ENCODE measurements around the gene GSKIP.
A peak's percentile ranks its signal among the peaks of the same experiment; 100 is the strongest.
"Not testable (repeated sequence)": the region's sequence is repeated elsewhere in the genome, so short reads cannot be mapped to it uniquely, and the experiment has no call there.

GSKIP gene, protein sequence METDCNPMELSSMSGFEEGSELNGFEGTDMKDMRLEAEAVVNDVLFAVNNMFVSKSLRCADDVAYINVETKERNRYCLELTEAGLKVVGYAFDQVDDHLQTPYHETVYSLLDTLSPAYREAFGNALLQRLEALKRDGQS

DNA sequence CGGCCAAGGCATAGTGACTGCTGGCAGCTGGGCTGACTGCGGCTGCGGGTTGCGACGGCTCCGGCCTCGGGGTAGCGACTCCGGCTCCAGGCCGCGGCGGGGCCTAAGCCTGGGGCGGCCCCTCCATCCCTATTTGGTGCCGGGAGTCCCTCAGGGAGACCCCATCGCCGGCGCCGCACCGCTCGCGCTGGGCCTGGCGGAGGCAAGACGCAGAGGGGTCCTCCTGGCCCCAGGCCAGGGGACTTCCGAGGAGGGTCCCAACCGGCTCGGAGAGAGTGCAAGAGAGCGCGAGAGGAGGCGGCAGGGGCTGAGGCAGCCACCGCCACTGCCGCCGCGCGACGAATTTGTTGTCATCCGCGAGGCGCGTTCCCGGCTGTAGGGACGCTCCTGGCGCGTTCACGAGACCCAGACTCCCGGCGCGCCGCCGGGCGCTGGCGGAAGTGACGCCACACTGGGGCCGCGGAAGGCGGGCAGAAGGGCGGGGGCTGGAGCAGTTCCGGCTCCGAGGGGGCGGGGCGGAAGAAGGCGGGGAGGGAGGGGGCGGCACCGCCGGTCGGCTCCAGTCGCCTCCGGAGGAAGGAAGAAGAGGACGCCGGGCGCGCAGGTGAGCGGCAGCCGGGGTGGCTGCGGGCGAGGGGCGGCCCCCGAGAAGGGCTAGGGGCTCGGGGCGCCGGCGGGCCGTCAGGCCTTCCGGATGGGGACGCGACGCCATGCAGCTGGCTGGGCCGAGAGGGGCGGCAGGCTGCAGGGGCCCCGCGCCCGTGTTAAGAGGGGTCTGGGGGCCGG, at the start of gene GSKIP, which contains the start of gene ATG2B:
TSS of gene GSKIP (plus strand) at position 562 of the 786 bp plus-strand sequence. CDS start 18,722 bp downstream, outside the sequence.
TSS of gene ATG2B (minus strand) at position 377 of the 786 bp plus-strand sequence. CDS start at position 12, 365 bp downstream.
- DNase-seq = peak; percentile 95

DNA sequence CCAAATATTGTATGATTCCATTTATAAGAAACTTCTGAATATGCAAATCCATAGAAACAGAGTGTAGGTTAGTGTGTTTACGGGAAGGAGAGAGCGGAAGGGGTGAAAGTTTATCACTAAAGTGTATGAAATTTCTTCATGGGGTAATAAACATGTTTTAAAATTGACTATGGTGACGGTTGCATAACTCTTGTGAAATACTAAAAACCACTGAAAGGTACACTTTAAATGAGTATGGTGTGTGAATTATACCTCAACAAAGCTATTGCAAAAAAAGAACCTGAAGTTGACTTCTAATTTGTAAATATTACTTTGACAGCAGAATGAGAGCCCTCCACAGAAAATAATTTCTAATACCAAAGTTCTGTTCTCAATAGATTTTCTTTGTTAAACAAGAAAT, 47.2 kb upstream of the GSKIP start:
- no peak for DNase-seq

DNA sequence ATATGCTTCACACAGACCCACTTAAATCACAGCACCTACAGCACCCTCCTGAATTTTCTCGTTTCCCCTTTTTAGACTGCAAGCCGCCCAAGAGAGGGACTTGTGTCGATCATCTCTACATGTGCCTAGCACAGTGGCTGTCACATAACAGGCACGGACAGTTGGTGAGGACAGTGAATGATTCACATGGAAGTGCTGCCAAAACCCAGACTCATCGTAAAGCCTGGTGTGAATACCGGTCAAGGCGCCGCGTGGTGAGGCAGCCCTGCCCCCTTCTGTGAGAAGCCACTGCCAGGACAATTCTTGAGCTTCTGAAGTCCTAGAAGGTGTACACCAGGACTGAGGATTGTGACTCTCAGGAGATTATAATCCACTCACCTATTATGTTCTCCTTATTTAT, 44.5 kb upstream of the GSKIP start:
- DNase-seq = no peak

DNA sequence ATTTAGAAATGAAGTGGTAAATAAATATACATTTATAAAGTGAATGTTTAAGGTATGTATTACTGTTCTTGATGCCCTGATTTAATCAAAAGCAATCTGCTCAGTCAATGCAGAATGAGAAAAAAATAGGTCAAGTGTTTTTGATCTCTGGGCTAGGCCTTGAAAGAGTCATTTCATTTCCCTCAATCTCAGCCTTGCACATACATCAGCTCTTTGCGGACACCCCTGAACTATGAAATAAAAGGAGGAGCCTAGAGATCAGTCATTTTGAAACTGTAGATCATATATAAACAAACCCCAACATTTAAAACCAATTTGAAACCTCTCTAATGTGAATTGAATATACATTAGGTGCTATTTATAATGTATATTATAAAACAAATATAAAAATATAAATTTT, 42.7 kb upstream of the GSKIP start:
- DNase-seq = no peak

DNA sequence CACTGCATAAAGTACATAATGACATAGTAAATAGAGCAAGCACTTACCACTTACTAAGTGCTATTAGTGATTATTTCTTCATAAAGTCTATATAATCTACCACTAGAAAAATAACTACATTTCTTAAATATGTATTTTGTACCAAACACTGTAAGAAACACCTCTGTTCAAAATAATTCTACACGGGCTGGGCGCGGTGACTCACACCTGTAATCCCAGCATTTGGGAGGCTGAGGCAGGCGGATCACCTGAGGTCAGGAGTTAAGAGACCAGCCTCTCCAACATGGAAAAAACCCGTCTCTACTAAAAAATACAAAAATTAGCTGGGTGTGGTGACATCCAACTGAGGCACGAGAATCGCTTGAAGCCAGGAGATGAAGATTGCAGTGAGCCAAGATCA, 39.1 kb upstream of the GSKIP start:
- DNase-seq = no peak

DNA sequence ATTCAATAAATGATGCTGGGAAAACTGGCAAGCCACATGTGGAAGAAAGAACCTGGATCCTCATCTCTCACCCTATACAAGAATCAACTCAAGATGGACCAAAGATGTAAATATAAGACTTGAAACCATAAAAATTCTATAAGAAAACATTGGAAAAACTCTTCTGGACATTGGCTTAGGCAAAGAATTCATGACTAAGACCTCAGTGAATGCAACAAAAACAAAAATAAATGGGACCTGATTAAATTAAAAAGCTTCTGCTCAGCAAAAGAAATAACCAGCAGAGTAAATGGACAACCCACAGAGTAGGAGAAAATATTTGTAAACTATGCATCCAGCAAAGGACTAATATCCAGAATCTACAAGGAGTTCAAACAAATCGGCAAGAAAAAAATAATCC, 24.8 kb upstream of the GSKIP start:
- no peak for DNase-seq

DNA sequence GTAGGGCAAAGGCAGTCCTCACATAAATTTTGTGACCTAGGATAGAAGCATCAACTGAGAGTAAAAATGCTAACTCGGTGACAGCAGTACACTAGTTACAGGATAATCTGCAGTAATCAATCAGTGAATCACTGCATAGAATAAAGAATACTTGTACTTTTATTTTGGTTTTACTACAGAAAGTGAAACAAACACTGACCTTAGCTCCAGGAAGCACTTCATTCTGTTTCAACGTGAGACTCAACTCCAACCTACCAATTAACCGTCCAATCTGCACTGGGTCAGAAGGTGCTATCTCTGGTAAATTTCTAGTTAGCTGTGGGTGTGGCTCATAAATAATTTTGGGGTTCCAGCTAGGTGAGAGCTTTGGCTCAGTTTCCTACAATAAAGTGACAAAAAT, 22.0 kb upstream of the GSKIP start:
- DNase-seq = no peak

DNA sequence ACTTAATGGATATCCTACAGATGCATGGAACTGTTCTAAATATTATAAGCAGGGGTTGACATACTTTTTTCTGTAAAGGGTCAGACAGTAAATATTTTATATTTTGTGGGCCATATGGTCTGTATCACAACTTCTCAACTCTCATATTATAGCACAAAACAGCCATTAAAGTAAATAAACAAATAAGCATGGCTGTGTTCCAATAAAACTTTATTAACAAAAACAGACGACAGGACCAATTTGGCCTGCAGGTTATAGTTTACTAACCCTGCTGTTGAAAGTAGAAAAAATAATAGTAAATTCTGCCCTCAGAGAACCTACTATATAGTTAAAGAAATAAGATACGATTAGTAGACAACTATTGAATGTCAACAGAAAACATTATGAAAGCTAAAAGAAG, 17.7 kb upstream of the GSKIP start:
- no peak for DNase-seq

DNA sequence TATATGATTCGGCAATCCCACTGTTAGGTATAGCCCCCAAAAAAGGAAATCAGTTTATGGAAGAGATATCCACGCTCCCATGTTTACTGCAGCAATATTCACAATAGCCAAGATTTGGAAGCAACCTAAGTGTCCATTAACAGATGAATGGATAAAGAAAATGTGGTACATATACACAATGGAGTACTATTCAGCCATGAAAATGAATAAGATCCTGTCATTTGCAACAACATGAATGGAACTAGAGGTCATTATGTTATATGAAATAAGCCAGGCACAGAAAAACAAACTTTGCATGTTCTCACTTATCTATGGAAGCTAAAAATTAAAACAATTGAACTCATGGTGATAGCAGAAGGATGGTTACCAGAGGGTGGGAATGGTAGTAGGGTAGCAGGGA, 15.4 kb upstream of the GSKIP start:
- DNase-seq = not testable (repeated sequence)

DNA sequence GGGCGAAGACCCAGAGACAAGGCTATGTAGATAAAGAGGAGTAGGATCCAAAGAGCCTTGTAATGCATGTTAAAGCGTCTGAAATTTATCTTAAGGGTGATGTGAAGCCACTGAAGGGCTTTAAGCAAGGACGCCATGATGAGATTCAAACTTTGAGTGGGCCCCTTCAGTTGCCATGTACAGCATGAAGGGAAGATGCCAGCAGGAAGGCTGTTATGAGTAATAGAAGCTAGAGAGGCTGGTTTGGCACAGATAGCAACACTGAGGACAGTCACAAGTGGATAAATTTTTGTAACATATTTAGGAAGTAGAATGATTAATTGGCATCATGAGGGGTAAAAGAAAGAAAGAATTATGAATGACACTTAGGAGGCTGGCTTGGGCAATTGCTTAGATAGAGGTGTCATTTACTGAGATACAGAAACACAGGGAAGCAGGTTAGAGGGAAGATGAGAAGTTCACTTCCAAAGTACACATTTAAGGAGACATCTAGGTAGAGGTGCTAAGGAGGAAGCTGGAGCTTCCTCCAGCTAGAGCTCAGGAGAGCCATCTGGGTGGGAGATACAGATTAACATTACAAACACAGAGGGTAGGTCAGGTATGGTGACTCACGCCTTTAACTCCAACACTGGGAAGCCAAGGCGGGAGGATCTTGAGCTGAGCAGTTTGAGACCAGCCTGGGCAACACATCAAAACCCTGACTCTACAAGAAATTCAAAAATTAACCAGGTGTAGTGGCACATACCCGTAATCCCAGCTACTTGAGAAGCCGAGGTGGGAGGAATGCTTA, 13.8 kb upstream of the GSKIP start:
- no peak for DNase-seq

DNA sequence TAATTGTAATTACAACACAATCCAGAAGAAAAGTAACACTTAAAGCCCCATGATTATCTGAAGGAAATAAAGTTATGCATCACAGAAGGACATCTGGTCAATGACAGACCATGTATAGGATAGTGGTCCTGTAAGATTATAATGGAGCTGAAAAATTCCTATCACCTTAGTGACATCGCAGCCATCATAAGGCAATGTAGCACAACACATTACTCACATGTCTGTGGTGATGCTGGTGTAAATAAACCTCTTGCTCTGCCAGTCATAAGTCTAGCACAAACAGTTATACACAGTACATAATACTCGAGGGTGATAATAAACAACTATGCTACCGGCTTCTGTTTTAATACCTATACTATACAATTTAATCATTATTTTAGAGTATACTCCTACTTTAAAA, 11.3 kb upstream of the GSKIP start:
- no peak for DNase-seq

DNA sequence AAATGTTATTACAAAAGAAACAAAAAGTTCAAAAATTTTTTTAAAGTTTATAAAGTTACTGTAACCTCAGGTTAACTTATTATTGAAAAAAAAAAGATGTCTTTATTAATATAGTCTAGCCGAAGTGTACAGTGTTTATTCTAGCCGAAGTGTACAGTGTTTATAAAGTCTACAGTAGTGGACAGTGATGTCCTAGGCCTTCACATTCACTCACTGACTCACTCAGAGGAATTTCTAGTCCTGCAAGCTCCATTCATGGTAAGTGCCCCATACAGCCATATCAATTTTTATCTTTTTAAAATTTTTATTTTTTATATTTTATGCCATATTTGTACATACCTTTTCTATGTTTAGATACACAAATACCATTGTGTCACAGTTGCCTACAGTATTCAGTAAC, 10.6 kb upstream of the GSKIP start:
- no peak for DNase-seq

DNA sequence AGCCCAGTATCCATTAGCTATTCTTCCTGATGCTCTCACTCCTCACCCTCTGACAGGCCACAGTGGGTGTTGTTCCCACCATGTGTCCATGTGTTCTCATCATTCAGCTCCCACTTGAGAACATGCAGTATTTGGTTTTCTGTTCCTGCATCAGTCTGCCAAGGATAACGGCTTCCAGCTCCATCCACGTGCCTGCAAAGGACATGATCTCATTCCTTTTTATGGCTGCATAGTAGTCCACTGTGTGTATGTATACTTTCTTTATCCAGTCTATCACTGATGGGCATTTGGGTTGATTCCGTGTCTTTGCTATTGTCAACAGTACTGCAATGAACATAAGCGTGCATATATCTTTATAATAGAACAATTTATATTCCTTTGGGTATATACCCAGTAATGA, 9.1 kb upstream of the GSKIP start:
- DNase-seq = no peak

DNA sequence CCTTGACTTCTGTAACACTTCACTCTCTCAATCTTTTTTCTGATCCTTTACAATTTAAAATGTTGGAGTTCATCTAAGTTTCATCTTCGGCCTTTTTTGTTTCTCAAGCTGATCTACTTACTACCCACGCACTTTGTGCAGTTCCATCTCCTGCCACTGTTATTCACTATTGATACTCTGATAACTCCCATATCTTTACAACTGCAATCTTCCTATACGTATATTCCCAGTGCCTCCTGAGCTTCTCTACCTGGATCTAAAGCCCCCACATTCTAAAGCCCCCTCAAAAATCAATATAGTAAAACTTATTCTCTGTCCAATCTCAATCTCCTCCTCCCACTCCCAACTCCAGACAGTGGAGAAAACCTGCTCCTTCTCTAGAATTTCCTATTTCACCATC, 6.1 kb upstream of the GSKIP start:
- DNase-seq = peak; percentile 10

DNA sequence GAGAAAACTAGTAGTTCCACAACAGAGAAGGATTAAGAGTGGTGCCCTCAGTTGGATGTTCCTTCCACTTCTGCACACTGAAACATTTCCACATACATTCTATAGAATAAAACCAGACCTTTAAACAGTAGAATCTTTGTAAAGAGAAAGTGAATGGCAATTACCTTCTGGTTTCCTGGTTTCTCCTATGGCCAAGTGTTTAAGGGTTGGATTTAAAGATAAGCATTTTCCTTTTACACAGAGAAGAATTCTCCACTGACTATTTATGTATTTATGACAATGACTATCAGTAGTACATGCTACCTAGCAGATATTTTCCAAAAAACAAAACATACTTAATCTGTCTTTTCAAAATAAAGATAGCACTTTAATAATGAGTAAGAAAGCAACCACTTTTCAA, 3.4 kb upstream of the GSKIP start:
- DNase-seq = no peak

DNA sequence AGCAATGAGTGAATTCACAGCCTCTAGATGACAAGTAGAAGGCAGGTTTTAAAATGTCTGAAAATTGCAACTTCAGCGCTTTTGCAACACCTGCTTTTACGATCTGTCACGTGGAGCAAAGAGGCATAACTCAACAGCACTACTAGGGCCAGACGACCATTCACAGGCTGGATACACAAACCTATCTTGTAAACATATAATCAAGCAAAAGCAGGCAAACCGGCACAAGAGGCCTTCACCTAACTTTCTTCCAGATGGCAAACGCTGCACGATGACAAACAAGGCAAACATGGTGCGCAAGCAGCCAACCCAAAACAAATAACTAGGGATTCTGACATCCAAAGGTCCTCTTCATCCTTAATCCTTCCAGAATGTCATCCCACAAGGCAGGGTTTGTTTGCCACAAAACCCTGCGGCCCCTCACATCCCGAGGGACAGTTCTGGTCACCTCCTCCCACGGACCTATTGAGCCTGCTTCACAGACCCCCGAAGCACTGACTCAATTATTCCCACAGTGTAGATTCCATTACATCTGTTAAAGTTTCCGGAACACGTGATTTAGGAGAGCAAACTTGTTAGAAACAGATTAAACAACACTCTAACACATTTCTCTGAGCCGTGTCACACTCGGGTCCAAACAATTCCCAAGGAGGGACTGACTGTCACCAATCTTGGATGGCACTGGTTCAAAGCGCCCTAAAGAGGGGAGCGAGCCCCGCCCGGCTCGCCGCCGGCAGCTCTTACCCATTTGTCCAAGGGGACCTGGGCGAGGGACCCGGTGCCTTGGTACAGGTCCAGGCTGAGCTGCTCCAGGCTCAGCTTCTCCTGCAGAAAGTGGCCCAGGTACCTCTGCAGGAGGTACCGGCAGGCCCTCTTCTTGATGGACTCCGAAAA, 1.0 kb upstream of the GSKIP start:
- peak; percentile 30 for DNase-seq

DNA sequence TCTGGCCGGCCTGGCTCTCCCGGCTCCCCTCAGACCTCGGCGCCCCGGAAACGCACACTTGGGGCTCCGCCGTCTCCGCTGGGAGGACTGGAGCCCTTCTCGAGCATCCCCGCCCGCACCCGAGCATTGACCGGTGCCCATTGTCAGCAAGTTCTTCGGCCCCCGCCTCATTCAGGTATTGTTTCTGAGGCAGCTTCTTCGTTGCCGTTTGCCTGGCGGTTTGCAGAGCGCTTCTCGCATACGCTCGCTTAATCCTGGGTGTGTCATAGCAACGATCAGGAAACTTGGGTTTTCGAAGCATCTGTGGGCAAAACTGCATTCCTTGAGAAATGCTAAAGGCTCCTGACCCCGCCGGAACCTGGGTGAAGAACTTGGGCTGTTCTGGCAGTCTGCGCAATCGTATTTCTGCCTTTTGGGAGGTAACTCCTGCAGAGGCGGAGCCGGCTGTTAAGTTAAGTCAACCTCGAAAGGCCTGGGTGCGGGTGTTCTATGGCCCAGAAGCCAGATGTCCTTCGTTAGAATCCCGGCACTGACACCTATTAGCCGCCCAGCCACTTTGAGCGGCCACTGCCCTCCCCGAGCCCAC, 518 bp downstream of the GSKIP start:
- peak; percentile 12 for DNase-seq

DNA sequence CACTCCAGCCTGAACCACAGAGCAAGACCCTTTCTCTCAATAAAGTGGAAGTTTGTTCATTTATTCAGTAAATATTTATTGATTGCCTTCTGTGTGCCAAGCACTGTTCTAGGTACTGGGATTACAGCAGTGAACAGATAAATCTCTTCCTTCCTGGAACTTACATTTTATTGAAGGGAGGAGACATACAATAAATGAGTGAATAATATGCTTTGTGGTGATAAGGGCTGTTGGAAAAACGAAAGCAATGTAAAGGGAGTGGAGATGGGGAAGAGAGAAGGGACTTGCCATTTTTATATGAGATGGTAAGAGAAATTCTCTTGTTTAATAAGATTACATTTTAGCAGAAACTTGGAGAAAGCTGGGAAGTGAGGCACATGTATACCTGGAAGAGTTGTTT, 1.6 kb downstream of the GSKIP start:
- DNase-seq = no peak

DNA sequence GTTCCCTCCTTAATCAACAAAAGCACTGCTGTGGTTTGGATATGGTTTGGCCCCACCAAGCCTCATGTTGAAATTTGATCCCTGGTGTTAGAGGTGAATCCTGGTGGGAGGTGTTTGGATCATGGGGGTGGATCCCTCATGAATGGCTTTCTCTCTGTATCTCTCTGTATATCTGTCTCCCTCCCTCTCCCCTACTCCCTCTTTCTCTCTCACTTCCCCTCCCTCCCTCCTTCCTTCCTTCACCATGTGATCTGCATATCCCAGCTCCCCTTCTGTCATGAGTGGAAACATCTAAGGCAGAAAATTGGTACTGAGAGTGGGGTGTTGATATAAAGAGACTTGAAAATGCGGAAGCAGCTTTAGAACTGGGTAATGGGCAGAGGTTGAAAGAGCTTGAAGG, 5.2 kb downstream of the GSKIP start:
- DNase-seq = no peak

DNA sequence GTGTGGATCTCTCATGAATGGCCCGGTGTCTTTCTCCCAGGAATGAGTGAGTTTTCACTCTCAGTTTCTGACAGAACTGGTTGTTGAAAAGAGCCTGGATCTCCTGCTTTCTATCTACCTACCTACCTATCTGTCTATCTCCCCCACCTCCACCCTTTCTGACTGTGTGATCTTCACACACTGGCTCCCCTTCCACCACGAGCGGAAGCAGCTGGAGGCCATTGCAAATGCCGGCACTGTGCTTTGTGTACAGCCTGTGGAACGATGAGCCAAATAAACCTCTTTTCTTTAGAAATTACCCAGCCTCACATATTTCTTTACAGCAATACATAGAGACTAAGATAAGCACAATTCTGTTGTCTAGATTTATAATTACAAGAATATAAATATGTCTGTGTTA, 7.2 kb downstream of the GSKIP start:
- no peak for DNase-seq

DNA sequence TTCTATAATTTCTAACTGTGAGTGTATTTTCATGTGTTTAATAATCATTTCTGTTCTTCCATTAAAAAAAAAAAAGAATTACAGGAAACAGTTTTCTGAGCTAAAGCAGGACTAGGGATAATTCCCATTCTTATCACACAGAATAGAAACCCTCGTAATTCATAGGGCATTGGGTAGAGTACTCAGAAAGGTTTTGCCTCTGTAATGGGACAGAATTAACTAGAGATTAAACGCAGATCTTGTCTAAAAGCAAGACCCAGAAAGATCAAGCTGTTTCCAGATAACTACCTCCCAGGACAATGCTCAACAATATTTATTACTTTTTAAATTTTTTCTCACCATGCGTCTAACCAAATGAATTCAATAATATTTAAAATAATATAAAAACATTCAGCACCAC, 10.2 kb downstream of the GSKIP start:
- no peak for DNase-seq

DNA sequence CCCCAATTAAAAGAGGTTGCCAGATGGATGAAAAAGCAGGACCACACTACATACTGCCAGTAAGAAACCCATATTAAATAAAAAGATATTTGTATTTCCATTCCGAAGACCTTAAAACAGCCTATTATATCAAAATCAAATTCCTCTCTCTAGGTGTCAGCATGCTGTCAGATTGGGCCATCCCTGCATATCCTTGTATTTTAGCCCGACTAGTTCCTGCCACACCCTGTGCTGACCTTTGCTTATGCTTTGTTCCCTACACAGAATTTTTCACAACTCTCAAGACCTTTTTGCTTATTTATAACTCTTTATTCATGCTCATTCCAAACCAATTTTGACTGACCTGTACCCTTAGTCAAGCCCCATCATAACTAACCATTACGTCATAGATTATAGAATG, 12.8 kb downstream of the GSKIP start:
- DNase-seq = no peak

DNA sequence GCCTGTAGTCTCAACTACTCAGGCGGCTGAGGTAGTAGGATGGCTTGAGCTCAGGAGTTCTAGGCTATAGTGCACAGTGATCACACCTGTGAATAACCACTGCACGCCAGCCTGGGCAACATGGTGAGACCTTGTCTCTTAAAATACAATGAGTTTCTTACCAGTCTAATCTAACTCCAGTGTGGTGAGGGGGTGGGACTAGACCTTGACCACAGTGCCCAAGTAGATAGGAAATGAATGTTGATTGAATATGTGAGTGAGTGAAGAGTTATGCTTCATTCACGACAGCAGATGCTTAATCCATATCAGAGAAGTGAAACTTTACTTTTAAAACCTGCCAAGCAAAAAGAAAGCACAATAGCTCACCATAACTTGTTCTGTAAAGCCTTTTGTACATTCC, 17.4 kb downstream of the GSKIP start:
- DNase-seq = no peak
